K562 (cell line): Measurements from ENCODE around the gene LY6G5B. TPM values are rescaled to one million over a fixed set of nuclear protein-coding genes. Genes with fewer than 3 reads are reported as not detected.

Source experiments
- ADNP ChIP-seq: fragments of 200-800 bp; sonication (Bioruptor generic); IDR thresholded peaks from 2 replicates; pipeline ENCODE4 v1.6.1; 2016; ENCODE audit warnings: missing genetic modification characterization, missing compliant biosample characterization
- ARNT ChIP-seq, 2 experiments: fragments of 450-650 bp; IDR thresholded peaks; 2 replicates each; pipeline ENCODE4 v1.6.1; 2016; ENCODE audit warnings: mild to moderate bottlenecking in 1 of 2
- BACH1 ChIP-seq: fragments of 200-800 bp; sonication (Bioruptor generic); IDR thresholded peaks from 2 replicates; pipeline ENCODE4 v1.6.1; 2016; ENCODE audit warnings: missing genetic modification characterization, missing compliant biosample characterization
- BRD4 ChIP-seq: fragments of 200-600 bp; sonication (generic); IDR thresholded peaks from 2 replicates; pipeline ENCODE4 v1.6.1; 2017; ENCODE audit warnings: inconsistent platforms
- CTBP1 ChIP-seq: fragments of 450-650 bp; IDR thresholded peaks from 2 replicates; pipeline ENCODE4 v1.6.1; 2016; ENCODE audit warnings: borderline replicate concordance
- HMGN3 ChIP-seq: IDR thresholded peaks from 2 replicates; pipeline ENCODE4 v1.6.1; 2011; ENCODE audit warnings: borderline replicate concordance, low read depth, mild to moderate bottlenecking, mixed read lengths, low read length; ENCODE audit not compliant: insufficient read length; ENCODE audit errors: extremely low read depth
- KDM5B ChIP-seq: fragments of 200-600 bp; sonication (generic); IDR thresholded peaks from 2 replicates; pipeline ENCODE4 v1.6.1; 2012; ENCODE audit warnings: low read depth, mild to moderate bottlenecking, moderate library complexity, low read length, control low read depth, inconsistent platforms; ENCODE audit not compliant: insufficient replicate concordance
- KLF10 ChIP-seq: fragments of 250-450 bp; sonication (Bioruptor Pico); IDR thresholded peaks from 2 replicates; pipeline ENCODE4 v1.6.1; 2021; ENCODE audit warnings: matching md5 sums
- MAFF ChIP-seq: IDR thresholded peaks from 2 replicates; pipeline ENCODE4 v1.6.1; 2012; ENCODE audit warnings: low read length, improper control_type of control experiment
- MAFG ChIP-seq: fragments of 450-650 bp; conservative IDR thresholded peaks from 2 replicates; pipeline ENCODE4 v1.6.1; 2016; ENCODE audit warnings: missing genetic modification characterization, missing compliant biosample characterization
- NCOR1 ChIP-seq: fragments of 450-650 bp; IDR thresholded peaks from 2 replicates; pipeline ENCODE4 v1.6.1; 2016; ENCODE audit warnings: mild to moderate bottlenecking, moderate library complexity
- NFE2 ChIP-seq: IDR thresholded peaks from 2 replicates; pipeline ENCODE4 v1.6.1; 2014; ENCODE audit warnings: antibody characterized with exemption, low read depth
- NRF1 ChIP-seq, 2 experiments: fragments of 450-650 bp; IDR thresholded peaks in 1 of 2; conservative IDR thresholded peaks in 1 of 2; 2 replicates each; pipeline ENCODE4 v1.6.1; 2014; ENCODE audit warnings: mild to moderate bottlenecking in 2 of 2
- RBM14 ChIP-seq: fragments of 200-400 bp; formaldehyde crosslinking; IDR thresholded peaks from 2 replicates; pipeline ENCODE4 v1.6.1; 2018; ENCODE audit warnings: low read depth, mild to moderate bottlenecking, low read length, moderate library complexity, borderline replicate concordance; ENCODE audit not compliant: insufficient read depth
- RBM22 ChIP-seq: fragments of 200-400 bp; formaldehyde crosslinking; IDR thresholded peaks from 2 replicates; pipeline ENCODE4 v1.6.1; 2018; ENCODE audit warnings: low read length, low read depth; ENCODE audit not compliant: poor library complexity, severe bottlenecking
- SLC30A9 ChIP-seq: fragments of 250-450 bp; sonication (Bioruptor Pico); IDR thresholded peaks from 2 replicates; pipeline ENCODE4 v1.8.0; 2022; ENCODE audit warnings: mild to moderate bottlenecking, moderate library complexity
- ZFP30 ChIP-seq: fragments of 250-450 bp; sonication (Bioruptor Pico); IDR thresholded peaks from 2 replicates; pipeline ENCODE4 v1.8.0; 2022; ENCODE audit warnings: moderate library complexity, mild to moderate bottlenecking, inconsistent platforms, borderline replicate concordance
- ZNF175 ChIP-seq: fragments of 200-800 bp; sonication (Bioruptor generic); IDR thresholded peaks from 2 replicates; pipeline ENCODE4 v1.6.1; 2016; ENCODE audit warnings: low read depth, mild to moderate bottlenecking, missing genetic modification characterization, missing compliant biosample characterization
- ZNF24 ChIP-seq: fragments of 450-650 bp; IDR thresholded peaks from 2 replicates; pipeline ENCODE4 v1.6.1; 2016
- polyA plus RNA-seq, 8 experiments: library from polyadenylated mRNA; depleted of rRNA in 4 of 8; stranded (reverse) in 5 of 8; unstranded in 3 of 8; fragments of >200 nt; fragmentation: Nextera tagmentation in 2 of 8; fragmentation: Illumina TruSeq in 1 of 8; extraction: Ambion mirVana in 2 of 8; extraction: Trizol in 1 of 8; gene quantifications; 2 replicates each; pipeline versions ENCODE4 v1.2.1 to v1.2.3, GENCODE V29; 2011 to 2014; ENCODE audit warnings: inconsistent platforms in 1 of 8, missing spikeins in 1 of 8
- total RNA-seq, 7 experiments: library from RNA; depleted of rRNA in 6 of 7; stranded (reverse); fragments of >200 nt in 6 of 7; fragmentation: Illumina TruSeq in 2 of 7; extraction: Trizol in 2 of 7; gene quantifications; 2 replicates each; pipeline versions ENCODE4 v1.2.1 to v1.2.3, GENCODE V29; 2011 to 2021; ENCODE audit warnings: low replicate concordance in 1 of 7
- TF ChIP-seq, protein P1 (sequence below): sonication (generic); formaldehyde crosslinking; IDR thresholded peaks from 2 replicates; pipeline ENCODE4 v1.8.0; 2022; ENCODE audit warnings: mild to moderate bottlenecking, missing genetic modification reagents
- TF ChIP-seq, protein P2 (sequence below), 3 experiments: fragments of 200-800 bp in 1 of 3; sonication (Bioruptor generic) in 1 of 3; sonication (generic) in 1 of 3; formaldehyde crosslinking in 1 of 3; IDR thresholded peaks; 2 replicates each; pipeline versions ENCODE4 v1.6.1 to v1.8.0; 2016 to 2022; ENCODE audit warnings: mild to moderate bottlenecking in 2 of 3, missing compliant biosample characterization in 2 of 3, missing genetic modification characterization in 2 of 3, missing genetic modification reagents in 1 of 3

The LY6G5B gene
- total and polyA plus RNA-seq, 9 of the 15 experiments (the other 6 are each of a cell fraction or from before 2014, with no cell fraction given): 6.0 to 27.0 (median 7.5) TPM

DNA sequence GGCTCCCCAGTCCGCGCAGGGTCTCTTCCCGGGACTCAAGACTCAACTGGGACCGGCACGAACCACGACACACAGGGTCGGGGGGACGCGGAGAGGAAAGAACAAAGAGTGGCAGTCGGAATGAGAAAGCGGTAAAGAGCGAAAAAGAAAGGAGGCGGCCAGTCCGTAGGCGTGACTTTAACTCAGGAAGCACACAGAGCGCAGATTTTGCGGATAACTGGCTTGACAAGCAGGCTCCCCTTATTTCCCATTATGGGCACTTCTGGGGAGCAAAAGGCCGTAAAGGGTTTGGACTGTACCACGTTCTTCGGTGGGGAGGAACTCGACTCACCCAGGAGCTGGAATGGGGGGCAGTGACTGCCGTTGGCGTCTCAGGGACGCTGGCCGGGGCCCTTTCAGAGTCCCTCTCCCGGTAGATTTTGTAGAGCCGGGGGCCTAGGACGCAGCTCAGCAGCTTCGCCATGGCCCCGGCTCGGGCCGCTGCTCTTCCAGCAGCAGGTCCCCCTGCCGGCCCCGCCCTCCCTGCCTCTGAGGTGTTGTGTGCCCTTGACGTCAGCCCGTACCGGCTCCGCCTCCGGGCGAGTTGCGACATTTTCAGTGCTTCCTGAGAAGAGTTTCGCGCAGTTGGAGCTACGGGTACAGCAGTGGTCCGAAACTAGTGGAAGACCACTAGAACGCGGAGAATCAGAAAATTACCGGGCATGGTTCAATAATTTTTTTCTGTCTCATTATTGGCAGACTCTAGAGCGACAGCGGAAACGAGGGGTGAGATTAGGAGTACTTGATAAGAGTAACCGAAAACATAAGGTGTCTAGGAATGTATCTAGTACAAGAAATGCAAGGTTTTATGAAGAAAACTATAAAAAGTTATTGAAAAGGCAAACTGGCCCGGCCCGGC is 33.3 kb downstream of the LY6G5B start, which contains the start of gene ABHD16A (continued):
- TF ChIP-seq MAFF (peak; percentile 61), ARNT (IDR thresholded peaks at IDR 0.05) (peak in 1 of 2 experiments; percentile 25; a peak in 3 of 4 replicates), ZFP30 (CRISPR knock-in tag) (no peak), NRF1 (conservative IDR thresholded peaks at IDR 0.05 in 1 of 2, IDR thresholded peaks at IDR 0.05 in 1 of 2) (peak; percentile 73 to 77), ADNP (no peak), KDM5B (peak; percentile 97), SLC30A9 (CRISPR knock-in tag) (no peak), ZNF175 (CRISPR knock-in tag) (peak; percentile 78), NFE2 (peak; percentile 18; the same call in 1 of the 2 replicates), MAFG (tag) (no peak; the same call in 1 of the 2 replicates), RBM14 (no peak), BACH1 (tag) (peak; percentile 60; the same call in 1 of the 2 replicates), NCOR1 (no peak; the same call in 1 of the 2 replicates), KLF10 (CRISPR knock-in tag) (no peak), HMGN3 (peak; percentile 96), ZNF24 (peak; percentile 23; the same call in 1 of the 2 replicates), BRD4 (peak; percentile 89), RBM22 (no peak), CTBP1 (peak; percentile 48; the same call in 1 of the 2 replicates)
- TF ChIP-seq, protein P1, sequence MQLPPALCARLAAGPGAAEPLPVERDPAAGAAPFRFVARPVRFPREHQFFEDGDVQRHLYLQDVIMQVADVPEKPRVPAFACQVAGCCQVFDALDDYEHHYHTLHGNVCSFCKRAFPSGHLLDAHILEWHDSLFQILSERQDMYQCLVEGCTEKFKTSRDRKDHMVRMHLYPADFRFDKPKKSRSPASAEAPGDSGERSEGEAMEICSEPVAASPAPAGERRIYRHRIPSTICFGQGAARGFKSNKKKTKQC: peak; percentile 91; the same call in 1 of the 2 replicates
- TF ChIP-seq, protein P2, sequence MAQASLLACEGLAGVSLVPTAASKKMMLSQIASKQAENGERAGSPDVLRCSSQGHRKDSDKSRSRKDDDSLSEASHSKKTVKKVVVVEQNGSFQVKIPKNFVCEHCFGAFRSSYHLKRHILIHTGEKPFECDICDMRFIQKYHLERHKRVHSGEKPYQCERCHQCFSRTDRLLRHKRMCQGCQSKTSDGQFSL (CRISPR knock-in tag; IDR thresholded peaks at IDR 0.05): peak; percentile 70
- TF ChIP-seq, protein P2 (tag; IDR thresholded peaks at IDR 0.05): no peak
